Stimulated activated CD8-positive, alpha-beta memory T cell treated with anti-CD3 and anti-CD28 coated beads, Interleukin-15, amount 100 ng/mL, for 48 hours (primary cell): Measurements from ENCODE around the gene WNT6.

Experiments used
- DNase-seq, 2 donors: peaks; one replicate each; pipeline ENCODE4 v3.0.0-alpha.2; 2020; ENCODE audit warnings: low read depth in 2 of 2

The WNT6 gene

DNA sequence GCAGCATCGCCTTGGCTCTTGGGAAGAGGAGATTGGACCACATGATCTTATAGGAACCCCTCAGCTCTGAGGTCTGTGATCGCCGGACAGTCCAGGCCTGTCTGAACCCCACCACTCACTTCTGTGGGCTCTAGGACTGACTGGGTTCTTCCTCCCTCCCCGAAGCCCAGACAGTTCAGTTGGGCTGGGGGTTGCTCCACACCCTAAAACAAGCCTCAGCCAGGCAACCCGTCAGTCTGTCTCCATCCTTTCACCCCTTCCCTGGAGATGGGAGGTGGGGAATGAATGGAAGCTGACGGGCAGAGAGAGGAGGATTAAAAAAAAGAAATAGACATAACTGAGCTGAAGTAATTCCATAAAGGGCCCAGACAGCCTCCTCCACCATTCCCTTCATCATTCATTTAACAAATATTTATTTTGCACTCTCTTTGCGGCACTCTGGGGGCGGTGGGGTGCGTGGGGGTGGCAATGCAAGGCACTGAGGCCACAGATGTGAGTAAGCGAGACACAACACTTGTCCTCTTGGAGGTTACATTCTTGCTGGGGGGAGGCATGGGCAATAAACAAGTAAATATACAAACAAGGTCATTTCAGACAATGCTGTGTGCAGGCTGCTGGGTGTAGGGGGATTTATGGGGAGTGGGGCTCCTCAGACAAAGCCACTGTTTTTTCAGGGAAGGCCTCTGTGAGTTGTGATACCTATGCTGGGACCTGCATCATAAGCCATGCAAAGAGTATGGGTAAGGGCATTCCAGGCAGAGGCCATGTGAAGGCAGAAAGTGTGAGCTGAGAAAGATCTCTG is 33.9 kb downstream of the WNT6 start:
- no peak for DNase-seq

GRCh38 chr2:218894151-218894879 is 34.7 kb downstream of the WNT6 start:
- DNase-seq, result no peak

GRCh38 chr2:218894880-218895157 is 35.2 kb downstream of the WNT6 start:
- DNase-seq, result no peak

- DNase-seq, result no peak
Observed at GRCh38 chr2:218895326-218895725, 35.7 kb downstream of the WNT6 start.

GRCh38 chr2:218895759-218896500 is 36.3 kb downstream of the WNT6 start:
- DNase-seq, result no peak

DNA sequence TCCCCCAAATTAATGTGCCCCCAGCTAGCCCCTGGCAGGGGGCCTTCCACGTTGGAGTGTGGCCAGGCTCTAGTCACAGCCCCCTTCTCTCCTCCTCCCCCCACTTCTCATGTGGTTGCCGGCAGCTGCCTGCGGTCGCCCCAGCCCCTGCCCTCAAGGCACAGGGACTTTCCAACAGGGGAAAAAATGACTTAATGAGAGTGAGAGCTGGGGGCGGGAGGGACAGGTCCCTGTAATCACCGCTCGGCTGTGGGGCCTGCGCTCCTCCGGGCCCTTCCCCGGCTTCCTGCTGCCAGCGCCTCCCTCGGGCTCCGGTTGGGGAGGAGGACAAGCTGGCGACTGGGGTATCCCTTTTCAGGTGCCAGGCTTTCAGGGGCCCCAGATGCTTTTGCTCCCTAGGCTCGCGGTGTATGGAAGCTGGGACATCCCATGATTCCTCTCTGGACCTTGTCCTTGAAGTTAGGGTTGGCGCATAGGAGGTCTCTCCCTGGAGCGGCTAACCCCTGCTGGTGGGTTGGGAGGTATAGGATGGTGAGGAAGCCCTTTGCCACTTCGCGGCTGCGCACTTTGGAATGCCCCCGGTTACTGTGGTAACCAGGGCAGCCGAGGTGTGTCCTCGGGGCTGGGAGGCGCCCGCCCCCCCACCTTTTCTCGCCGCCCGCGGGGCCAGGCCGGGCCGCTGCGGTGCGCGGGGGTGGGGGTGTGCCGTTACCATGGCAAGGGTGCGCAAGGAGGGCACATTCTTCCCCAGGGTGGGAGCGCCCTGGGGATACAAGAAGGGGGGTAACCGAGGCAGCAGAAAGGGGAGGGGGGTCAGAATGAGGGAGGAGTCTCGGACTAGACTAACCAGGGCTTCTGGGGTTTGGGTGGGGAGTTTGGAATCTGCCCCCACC is 37.1 kb downstream of the WNT6 start:
- DNase-seq, result peak; percentile 84 to 87

DNA sequence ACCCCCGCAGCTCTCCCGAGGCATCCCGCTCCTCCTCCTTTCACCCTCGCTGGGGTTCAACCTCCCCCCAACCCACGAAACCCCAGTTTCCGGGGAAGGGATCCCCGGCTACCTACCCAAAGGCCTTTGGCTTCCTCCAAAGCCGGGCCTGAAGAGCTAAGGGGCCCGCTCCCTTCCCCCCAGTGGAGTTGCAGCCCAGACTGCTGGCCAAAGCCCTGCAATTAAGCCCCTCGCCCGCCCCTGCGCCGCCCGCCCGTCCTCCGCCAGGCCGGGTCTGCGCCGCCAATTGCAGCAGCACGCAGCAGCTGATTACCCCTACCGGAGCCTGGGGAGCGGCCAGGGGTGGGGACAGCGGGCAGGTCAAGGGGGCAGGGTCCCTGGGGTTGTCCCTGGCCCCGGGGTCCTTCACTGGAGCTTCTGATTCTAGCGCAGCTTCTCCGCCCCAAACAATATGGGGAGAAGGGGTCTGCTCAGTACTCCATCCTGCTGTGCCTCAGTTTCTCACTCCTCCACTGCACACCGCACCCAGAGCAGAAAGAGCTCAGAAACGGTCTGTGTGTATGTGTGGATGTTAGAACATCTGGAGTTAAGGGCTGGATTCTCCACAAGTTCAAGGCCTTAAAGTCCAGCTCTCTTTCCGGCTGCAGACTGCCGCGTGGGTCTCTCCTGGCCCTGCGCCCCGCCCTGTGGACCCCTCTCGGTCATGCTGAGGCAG is 37.9 kb downstream of the WNT6 start:
- DNase-seq, result no peak

DNA sequence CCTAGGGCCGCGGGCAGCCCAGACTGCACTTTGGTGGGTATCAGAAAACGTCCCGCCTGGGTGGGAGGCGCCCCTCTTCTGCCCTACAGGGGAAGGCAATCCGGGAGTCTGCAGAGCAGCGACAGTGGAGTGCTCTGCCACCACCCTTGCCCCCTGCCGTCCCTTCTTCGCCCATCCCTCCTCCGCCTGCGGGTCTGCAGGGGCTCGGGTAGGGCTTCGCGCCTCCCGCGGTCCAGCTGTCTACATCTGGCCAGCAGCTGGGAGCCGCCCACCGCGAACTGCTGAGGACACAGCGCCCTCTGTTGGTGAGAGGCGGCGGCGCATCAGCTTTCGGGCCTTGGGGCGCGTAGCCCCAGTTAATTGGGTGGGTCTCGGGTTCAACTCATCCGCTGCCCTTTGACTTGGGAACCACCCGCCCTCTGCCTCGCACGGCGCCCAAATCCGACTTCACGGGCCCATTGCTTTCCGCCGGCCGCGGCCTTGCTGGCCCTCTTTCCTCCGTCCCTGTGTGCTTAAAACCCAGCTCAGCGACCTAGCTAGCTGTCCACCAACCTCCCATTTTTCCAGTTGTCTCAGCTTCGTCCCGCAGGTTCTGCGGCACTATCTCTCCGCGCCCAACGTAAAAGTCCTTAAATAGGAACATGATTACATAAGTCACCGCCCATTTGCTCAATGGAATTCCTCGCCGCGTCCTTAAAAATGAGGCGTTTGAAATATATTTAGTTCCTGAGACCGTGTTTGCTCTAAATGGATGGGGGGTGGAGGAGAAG is 38.7 kb downstream of the WNT6 start:
- DNase-seq, result peak; percentile 66 to 76

DNA sequence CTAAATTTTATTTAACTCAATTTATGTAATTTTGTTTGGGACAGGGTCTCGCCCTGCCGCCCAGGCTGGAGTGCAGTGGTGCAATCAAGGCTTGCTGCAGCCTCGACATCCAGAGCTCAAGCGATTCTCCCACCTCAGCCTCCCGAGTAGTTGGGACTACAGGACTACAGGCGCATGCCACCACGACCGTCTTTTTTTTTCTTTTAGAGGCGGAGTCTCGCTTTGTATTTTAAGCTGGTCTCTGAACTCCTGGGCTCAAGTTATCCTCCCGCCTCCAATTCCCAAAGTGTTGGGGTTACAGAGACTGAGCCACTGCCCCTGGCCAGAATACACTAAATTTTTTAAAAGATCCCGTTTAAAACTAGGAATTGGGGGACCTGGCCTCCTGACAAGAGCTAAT is 39.5 kb downstream of the WNT6 start:
- no peak for DNase-seq

GRCh38 chr2:218902427-218902826 is 42.8 kb downstream of the WNT6 start:
- no peak for DNase-seq

- no peak for DNase-seq
Observed at GRCh38 chr2:218904176-218904575, 44.6 kb downstream of the WNT6 start.

- DNase-seq, result peak; percentile 80 to 89
Observed at GRCh38 chr2:218908721-218909619, 49.4 kb downstream of the WNT6 start.

- no peak for DNase-seq
Observed at GRCh38 chr2:218910741-218911140, 51.1 kb downstream of the WNT6 start.

DNA sequence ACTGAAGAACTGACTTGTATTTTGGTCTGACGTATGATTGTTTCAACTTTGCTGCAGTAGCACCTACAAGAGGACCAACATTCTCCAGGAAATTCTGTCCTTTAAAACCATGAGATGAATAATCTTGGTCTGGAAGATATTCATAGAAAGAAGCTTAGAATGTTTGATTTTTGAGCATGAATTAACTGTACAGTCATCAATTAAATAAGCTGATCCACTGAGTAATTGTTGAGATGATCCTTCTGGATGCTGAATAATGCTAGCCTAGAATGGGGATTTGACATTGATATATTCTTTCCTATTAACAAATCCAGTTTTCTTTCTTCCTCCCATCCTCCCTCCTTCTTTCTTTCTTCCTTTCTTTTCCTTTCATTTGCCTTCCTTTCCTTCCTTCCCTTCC is 60.9 kb downstream of the WNT6 start:
- DNase-seq, result no peak
